GM19395 (cell line): ENCODE measurements around the gene KREMEN1.

Source experiments
- ATAC-seq: cut with Tn5 transposase; IDR thresholded peaks from one replicate; pipeline ENCODE4 v1.9.1; 2021; ENCODE audit warnings: mild to moderate bottlenecking, moderate library complexity; ENCODE audit not compliant: unreplicated experiment

KREMEN1 gene

DNA sequence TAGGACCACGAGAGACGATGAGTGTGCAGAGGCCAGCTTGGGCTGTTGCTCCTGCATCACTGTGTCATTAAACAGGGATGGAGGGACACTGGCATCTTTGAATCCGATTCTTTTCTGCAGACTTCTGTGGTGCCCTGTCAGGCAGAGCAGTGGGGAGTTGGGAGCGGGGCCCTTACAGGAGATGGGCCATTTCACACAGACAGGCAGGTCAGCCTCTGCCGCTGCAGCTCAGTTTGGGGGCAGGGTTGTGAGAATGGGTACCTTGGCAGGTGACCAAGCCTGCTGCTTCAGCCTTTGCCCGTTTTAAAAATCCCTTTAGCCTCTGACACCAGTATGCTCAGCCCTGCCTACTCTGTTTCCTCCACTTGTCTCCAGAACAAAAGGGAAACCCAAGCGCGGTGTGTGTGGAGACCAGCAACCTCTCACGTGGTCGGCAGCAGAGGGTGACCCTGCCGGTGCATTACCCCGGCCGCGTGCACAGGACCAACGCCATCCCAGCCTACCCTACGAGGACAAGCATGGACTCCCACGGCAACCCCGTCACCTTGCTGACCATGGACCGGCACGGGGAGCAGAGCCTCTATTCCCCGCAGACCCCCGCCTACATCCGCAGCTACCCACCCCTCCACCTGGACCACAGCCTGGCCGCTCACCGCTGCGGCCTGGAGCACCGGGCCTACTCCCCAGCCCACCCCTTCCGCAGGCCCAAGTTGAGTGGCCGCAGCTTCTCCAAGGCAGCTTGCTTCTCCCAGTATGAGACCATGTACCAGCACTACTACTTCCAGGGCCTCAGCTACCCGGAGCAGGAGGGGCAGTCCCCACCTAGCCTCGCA lies 23.8 kb upstream of the KREMEN1 start:
- no peak for ATAC-seq

DNA sequence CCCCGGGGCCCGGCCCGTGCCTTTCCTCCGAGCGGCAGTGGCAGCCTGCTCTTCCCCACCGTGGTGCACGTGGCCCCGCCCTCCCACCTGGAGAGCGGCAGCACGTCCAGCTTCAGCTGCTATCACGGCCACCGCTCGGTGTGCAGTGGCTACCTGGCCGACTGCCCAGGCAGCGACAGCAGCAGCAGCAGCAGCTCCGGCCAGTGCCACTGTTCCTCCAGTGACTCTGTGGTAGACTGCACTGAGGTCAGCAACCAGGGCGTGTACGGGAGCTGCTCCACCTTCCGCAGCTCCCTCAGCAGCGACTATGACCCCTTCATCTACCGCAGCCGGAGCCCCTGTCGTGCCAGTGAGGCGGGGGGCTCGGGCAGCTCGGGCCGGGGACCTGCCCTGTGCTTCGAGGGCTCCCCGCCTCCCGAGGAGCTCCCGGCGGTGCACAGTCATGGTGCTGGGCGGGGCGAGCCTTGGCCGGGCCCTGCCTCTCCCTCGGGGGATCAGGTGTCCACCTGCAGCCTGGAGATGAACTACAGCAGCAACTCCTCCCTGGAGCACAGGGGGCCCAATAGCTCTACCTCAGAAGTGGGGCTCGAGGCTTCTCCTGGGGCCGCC lies 23.1 kb upstream of the KREMEN1 start:
- ATAC-seq: no peak

DNA sequence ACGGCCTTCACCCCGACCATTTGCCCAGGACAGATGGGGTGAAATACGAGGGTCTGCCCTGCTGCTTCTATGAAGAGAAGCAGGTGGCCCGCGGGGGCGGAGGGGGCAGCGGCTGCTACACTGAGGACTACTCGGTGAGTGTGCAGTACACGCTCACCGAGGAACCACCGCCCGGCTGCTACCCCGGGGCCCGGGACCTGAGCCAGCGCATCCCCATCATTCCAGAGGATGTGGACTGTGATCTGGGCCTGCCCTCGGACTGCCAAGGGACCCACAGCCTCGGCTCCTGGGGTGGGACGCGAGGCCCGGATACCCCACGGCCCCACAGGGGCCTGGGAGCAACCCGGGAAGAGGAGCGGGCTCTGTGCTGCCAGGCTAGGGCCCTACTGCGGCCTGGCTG lies 22.4 kb upstream of the KREMEN1 start:
- no peak for ATAC-seq

DNA sequence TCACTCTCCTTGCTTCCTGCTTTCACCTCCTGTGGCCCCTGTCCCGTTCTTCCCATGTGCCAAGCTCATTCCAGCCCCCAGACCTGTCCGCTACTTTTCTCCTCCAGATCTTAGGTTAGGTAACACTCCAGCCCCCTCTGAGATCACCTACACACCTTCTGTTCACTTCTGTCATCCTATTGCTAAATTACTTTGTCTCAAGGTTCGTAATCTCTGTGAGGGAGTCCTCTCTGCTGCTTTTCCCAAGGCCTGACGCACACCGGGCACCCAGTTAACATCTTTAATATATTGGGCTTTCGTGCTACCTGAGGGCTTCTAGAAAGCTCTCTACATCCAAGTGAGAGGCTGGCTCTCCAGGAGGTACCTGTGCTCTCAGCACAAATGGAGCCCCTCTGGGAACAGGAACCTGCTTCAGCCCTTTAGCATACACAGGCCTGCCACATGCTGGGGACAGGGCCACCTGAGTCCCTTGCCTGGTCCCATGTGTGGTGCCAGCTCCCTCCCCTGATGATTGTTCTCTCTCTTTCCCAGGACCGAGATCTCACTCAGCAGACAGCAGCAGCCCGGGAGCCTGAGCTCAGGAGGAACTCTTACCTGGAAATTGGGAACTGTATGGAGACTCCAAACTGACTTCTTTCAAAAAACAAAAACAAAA lies 19.7 kb upstream of the KREMEN1 start:
- ATAC-seq: no peak

DNA sequence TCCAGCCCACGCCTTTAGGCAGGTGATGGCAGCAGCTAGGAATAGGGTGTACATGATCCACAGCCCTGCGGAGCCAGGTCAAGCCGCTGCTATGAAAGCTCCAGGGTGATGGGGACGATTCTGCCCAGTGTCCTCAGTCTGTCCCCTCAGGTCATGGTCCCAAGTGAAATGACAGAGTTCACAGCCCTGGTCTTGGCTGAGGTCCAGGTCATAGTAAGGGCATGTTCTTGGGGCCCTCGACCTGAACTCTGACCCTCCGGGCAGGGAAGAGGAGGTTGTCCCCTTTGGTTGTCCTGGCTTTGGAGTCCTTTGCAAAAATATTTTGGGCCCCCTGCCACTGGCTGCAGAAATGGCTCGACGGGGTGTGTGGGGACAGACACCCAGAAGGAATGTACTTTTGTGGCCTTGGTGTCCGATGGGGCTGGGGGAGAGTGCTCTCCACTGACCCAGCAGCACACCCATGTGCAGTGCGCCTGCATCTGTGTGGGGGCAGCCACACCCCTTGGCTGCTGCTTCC lies 18.5 kb upstream of the KREMEN1 start:
- ATAC-seq: no peak

DNA sequence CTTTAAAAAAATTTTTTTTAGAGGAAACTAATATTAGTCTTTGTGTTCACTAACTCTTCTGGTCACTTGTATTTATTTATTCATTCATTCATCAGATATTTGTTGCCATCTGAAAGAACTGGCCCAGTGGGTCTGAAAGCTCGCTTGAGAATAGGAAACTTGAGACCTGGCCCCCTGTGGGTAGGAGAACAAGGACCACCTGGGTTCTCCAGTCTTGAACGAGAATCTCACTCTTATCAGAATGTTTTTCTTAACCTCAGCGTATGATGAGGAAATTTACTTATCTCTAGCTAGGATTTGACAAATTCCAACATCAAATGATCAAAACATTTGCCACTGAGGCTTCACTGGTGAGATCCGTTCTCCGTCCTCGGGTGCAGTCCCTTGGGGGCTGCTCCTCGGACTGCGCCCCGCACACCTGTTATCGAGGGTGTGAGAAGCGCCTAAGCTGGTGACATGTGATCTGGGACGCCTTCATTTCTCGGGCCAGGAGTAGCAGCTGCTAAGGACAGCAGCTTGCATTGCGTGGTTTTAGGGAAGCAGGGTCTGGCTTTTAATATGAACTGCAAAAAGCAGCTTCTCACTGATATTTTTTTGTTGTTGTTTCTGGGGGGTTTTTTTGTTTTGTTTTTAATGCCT lies 17.5 kb upstream of the KREMEN1 start:
- ATAC-seq: no peak

DNA sequence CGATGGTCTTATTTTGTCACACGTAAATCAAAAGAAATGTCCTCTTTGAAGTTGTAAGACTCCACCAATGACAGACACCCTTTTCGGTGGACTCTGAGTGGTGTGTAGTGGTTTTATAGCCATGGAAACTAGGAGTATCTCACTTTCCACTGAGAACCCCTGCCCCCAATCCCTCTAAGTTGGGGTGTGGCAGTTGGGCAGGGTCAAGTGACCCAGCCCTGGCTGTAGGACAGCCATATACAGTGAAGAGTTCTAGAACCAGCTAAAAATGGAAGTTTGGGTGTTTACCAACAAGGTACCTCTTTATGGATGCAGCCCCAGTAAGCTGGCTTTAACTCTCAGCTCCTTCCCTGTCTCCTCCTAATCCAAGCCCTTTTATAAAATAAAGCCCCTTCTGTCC lies 16.4 kb upstream of the KREMEN1 start:
- ATAC-seq: no peak

DNA sequence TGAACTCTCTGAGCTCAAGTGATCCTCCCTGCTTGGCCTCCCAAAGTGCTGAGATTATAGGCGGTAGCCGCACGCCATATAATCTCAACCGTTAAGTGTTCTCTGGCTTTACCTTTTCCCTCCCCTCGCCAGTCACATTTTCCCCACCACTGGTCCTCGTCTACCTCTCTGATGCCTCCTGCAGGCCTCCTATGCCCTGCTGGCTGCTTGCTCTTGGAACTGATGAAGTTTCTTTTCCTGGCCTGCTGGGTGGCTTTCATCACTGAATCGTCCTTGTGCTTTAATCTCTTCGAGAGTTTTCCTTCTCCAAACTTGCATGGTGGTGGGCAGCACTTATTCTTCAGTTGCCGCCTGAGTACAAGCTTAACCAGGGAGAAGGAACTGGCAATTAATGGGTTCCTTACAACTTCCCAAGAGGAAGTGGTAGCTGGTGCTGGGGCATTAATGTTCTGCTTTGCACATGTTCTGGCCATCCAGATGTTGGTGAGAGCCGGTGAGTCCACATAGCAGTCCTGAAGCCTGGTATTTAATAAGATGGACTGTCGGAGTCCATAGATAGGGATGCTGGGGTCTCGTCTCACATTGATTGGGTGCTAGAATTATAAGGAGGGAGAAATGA lies 12.5 kb upstream of the KREMEN1 start:
- no peak for ATAC-seq

DNA sequence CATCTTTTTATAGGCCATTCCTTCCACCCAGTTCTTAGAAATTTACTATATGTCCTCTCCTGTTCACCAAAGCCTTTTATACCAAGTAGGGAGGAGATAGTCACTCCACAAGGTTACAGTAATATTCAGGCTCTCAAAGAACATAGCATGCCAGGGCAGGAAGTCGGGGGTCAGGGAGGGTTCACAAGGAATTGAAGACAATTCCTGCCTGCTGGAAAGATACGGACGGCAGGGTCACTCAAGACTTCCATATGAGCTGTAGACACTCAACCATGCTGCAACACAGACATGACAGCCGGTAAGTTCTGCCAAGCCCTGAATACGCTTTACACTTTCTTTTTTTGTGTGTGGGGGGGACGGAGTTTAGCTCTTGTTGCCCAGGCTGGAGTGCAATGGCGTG lies 11.9 kb upstream of the KREMEN1 start:
- no peak for ATAC-seq

DNA sequence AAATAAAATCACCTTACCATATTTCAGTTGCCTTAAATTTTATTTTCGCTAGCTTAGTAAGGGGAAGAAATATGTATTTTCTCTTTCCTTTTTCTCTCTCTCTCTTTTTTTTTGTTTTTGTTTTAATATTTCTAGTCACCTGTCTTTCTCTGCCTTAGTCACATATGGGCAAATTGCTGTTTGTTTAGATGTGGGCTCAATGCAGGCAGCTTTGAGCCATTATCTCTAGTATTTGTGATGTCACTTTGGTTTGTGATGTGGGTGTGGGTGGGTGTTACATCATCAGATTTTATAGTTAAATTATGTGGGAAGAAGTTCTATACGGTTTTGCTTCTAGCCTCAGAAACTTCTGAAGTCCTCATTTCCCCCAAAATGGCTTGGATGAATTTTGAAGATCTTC lies 11.1 kb upstream of the KREMEN1 start, which contains the start of gene C22orf31:
TSS of gene C22orf31 (minus strand) at position 59 of the 400 bp plus-strand sequence. CDS start at position 20, 39 bp downstream.
- no peak for ATAC-seq

DNA sequence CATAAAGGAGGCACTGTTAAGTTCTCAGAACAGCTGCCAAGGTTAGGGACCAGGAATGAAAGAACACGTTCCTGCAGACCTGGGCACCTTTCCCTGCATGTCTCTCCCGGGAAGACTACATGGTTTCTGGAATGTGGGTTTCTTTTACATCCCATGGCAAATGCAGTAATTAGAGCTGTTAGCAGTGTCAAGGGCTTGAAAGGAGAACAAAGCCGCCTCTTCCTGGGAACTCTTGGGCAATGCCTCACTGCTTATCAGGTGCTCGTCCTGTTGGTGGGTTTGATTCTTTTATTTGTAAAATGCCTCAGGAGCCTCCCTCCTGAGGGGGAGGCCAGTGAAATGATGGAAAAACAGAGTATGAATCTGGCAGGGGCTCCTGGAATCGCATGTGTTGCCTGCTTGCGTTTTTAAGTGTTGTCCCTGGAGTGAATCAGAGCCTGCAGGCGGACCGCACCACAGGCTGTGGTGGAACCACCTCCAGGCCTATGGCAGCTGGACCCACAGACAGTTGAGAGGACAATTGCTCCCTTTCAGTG lies 10.5 kb upstream of the KREMEN1 start:
- ATAC-seq: no peak

DNA sequence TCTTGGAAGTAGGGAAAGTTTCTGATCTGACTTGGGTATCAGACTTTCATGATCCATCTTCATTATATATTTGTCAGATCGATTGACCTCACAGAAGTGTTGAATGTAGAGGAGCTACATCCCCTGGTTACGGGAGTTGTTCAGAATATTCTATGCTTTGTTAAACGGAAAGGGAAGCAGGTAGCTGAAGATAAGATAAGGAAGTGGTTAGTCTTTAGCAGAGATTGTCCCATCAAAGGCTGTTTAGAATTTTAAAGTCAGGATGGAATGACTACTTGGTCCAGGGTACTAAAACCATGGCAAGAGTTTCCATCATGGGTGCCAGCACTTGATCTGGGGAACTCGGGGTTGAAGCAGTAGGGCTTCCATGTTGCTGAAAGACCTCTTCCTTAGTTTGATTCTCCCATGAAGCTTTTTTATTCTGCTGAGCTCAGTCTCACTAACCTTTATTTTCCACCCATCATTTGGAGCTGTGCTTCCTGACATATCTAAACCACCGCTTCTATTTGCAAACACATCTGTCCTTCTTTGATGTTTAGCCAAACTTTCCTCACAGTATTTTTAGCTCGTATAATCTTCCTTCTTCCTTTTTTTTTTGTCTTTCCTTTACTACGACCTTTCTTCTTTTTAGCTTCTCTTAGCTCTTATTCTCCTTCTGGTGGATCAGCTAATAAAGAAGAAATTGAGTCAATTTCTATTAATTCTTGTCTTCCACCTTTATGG lies 7.2 kb upstream of the KREMEN1 start:
- ATAC-seq: no peak

DNA sequence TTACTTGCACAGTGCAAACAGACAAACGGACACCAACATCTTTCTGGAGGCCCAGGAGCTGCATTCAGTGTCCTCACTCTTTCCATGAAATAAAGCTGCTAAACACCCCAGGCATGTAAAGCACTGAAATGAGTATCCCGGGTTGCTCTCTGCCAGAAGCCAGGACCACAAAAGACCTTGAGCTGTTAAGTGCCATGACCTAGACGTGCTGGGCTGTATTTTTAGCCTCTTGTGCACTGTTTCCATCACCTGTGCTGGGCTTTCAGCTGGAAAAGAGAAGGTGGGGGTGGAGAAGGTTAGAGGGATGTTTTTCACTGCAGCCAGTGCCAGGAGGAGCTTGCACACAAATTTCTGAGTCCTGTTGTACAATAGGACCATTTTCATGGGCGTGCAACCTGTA lies 3.4 kb upstream of the KREMEN1 start:
- no peak for ATAC-seq

DNA sequence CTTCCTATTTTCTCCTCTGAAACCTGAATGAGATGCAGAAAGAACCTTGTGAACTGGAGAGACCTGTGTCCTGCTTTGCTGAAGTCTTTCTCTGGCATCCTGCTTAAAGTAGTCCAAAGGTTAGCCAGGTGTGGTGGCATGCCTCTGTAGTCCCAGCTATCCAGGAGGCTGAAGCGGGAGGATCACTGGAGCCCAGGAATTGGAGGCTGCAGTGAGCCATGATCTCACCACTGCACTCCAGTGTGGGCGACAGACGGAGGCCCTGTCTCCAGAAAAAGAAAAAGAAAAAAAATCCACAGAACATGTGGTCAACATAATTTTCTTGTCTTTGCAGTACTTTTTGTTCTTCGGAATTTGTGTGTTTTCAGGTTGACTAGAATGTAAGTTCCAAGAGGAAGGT lies 2.3 kb upstream of the KREMEN1 start:
- ATAC-seq: no peak

DNA sequence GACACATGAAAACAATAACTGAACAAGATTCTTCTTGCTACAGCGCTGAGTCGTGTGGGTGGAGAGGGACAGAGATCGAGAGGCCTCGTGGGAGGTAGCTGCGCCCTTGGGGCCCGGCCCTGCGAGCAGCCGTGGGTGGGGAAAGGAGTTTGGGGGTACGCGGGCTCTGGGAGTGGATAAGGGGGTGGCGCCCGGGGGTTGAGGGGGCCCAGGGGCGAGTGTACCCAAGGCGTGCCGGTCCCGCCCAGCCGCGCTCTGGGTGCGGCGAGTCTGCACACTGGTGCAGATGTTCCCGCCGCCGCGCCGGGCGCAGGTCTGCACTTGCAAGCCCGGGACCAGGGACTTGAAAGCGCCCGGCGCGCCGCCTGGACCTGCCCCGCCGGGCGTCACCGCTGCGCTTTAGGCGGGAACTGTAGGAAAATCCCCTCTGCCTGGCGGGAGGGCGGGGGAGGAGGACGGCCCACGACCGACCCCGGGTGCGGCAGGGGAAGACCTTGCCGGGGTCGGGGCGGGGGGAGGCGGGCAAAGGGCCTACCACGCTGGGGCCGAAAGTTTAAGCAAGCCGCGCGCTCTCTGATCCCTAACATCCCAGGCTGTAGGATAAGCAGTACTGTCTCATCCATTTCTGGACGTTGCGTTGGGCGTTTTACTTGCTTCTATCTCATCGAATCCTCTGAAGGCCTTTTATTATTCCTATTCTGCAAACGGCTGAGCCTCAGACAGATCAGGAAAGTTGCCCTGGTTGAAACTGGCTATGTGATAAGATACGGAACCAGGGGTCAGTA lies 1.4 kb upstream of the KREMEN1 start:
- no peak for ATAC-seq

DNA sequence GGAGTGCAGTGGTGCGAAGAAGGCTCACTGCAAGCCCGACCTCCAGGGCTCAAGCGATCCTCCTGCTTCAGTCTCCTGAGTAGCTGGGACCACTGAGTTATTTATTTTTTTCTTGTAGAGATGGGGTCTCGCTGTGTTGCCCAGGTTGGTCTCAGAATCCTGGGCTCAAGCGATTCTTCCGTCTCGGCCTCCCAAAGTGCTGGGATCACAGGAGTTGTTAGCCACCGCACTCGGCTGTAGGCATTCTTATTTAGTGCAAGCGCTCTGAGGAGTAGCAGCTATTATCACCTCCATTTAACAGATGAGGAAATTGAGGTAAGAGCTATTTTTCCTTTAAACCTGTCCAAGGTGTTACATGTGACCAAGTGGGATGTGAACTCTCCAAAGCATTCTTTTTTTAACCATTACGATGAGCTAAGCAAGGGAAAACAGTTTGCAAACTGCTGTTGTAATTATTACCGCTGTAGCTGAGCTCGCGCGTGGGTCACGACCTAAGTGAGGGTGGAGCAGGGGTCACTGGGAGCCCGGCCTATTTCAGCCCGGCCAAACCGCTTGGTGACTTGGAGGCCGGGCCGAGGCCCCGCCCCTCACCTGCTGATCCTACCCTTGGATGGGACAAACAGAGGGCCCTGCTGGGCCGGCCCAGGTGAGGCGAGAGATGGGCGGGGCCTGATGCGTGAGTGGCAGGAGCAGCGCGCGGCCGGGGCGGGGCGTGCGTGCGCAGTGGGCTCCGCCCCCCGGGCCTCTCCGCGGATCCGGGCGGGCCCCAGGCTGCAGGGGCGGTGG lies 449 bp upstream of the KREMEN1 start:
- peak; percentile 81 for ATAC-seq

DNA sequence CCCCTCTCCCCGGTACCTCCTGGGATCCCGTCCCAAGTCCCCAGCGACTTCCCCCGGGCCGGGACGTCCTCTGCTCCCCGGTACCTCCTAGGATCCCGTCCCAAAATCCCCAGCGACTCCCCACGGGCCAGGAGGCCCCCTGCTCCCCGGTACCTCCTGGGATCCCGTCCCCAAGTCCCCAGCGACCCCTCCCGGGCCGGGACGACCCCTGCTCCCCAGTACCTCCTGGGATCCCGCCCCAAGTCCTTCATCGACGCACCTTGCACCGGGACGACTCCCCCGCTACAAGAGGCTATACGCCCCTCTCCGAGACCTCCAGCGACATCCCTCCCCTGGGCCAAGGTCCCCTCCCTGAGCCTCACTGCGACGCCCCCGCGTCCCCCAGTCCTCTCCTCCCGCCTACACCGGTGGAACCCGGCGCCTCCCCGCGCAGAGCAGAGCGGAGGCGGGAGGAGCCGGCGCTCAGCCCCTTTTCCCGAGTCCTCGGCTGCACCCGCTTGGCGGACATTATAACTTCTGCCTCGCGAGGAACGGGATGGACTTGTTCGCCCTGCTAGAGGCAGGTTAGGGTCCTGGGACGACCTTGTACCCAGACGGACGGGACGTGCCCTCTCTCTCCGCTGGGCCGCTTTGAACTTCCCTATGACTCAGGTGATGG lies 912 bp downstream of the KREMEN1 start:
- no peak for ATAC-seq

DNA sequence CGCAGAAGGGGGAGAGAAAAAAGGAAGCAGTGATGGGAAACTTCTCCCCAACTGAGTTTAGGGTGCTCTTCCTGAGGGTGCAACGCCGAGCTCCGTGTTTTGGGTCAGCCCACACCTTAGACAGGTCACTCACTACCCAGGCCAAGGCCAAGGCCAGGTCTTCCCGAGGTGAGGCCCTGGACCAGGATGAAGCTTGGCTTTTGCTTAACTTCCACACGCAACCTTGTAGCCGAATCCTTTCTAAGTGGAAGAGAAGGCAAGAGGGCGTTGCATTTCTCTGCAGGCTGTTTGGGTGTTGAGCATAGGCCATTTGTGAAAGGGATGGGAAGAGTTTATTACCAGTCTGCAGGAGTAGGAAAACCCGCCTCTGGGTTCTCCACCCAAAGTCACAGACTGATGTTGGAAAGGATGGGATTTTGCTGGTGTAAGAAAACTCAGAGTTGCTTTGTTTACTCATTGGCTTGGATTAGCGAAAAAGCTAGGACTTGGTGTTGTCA lies 1.5 kb downstream of the KREMEN1 start:
- no peak for ATAC-seq
